MM.1S (cell line): Measurements from ENCODE around the gene COPRS.

ENCODE experiments used
- DNase-seq: peaks from one replicate; pipeline ENCODE4 v3.0.0-alpha.2; 2015
- H2AFZ ChIP-seq: fragments of 300-600 bp; sonication (generic); 2 replicates; pipeline ENCODE4 v1.6.0; 2016; ENCODE audit warnings: antibody characterized with exemption, low read length
- H3F3A ChIP-seq: fragments of 300-600 bp; sonication (generic); 2 replicates; pipeline ENCODE4 v1.6.1; 2016; ENCODE audit warnings: mild to moderate bottlenecking, antibody characterized with exemption, low read length, moderate library complexity, mixed read lengths; ENCODE audit not compliant: insufficient read depth
- H3K27ac ChIP-seq: fragments of 300-600 bp; sonication (generic); 2 replicates; pipeline ENCODE4 v1.5.1; 2016; ENCODE audit warnings: mild to moderate bottlenecking, low read length
- H3K27me3 ChIP-seq: fragments of 300-600 bp; sonication (generic); replicated peaks from 2 replicates; pipeline ENCODE4 v1.6.0; 2016; ENCODE audit warnings: low read length; ENCODE audit not compliant: insufficient read depth
- H3K36me3 ChIP-seq: fragments of 300-600 bp; sonication (generic); replicated peaks from 2 replicates; pipeline ENCODE4 v1.6.1; 2016; ENCODE audit warnings: mild to moderate bottlenecking, low read length, mixed read lengths; ENCODE audit not compliant: insufficient read depth
- H3K4me1 ChIP-seq: fragments of 300-600 bp; sonication (generic); 2 replicates; pipeline ENCODE4 v1.6.1; 2016; ENCODE audit warnings: low read length, mixed read lengths
- H3K4me2 ChIP-seq: fragments of 300-600 bp; sonication (generic); 2 replicates; pipeline ENCODE4 v1.6.0; 2016; ENCODE audit warnings: low read depth, low read length
- H3K4me3 ChIP-seq: fragments of 300-600 bp; sonication (generic); 2 replicates; pipeline ENCODE4 v1.5.1; 2016; ENCODE audit warnings: low read length, mixed read lengths
- H3K79me2 ChIP-seq: fragments of 300-600 bp; sonication (generic); 2 replicates; pipeline ENCODE4 v1.6.1; 2016; ENCODE audit warnings: mixed run types, low read length, mixed read lengths
- H3K9ac ChIP-seq: fragments of 300-600 bp; sonication (generic); 2 replicates; pipeline ENCODE4 v1.6.1; 2016; ENCODE audit warnings: low read length, mixed read lengths
- H3K9me2 ChIP-seq: fragments of 300-600 bp; sonication (generic); replicated peaks from 2 replicates; pipeline ENCODE4 v1.6.1; 2016; ENCODE audit warnings: mild to moderate bottlenecking, low read length, mixed read lengths; ENCODE audit not compliant: insufficient read depth
- H3K9me3 ChIP-seq: fragments of 300-600 bp; sonication (generic); replicated peaks from 2 replicates; pipeline ENCODE4 v1.6.1; 2016; ENCODE audit warnings: mild to moderate bottlenecking, low read length, mixed read lengths; ENCODE audit not compliant: insufficient read depth
- H4K20me1 ChIP-seq: fragments of 300-600 bp; sonication (generic); 2 replicates; pipeline ENCODE4 v1.6.1; 2016; ENCODE audit warnings: mild to moderate bottlenecking, low read length, moderate library complexity, mixed read lengths; ENCODE audit not compliant: insufficient read depth
- EZH2 ChIP-seq: fragments of 300-600 bp; sonication (generic); optimal IDR thresholded peaks from 2 replicates; pipeline ENCODE3; 2017; ENCODE audit warnings: low read depth, mild to moderate bottlenecking, antibody characterized with exemption, low read length, mixed read lengths
- EZH2phosphoT487 ChIP-seq: fragments of 300-600 bp; sonication (generic); IDR thresholded peaks from 2 replicates; pipeline ENCODE4 v1.6.1; 2018; ENCODE audit warnings: antibody characterized with exemption, low read length
- TF ChIP-seq, protein P1 (sequence below): fragments of 300-600 bp; sonication (generic); IDR thresholded peaks from 2 replicates; pipeline ENCODE4 v1.5.1; 2016; ENCODE audit warnings: antibody characterized with exemption, low read length, mixed read lengths

COPRS gene

GRCh38 chr17:31856750-31857149 lies 2.3 kb downstream of the COPRS start:
- H3K79me2 ChIP-seq: peaks cover 24% of the 10 kb centered on the region
- no peaks in the 10 kb centered on the region for H3K27me3 ChIP-seq

GRCh38 chr17:31854672-31855071 lies 4.4 kb downstream of the COPRS start:
- Histone ChIP-seq H3F3A (no peaks in the 10 kb centered on the region), H3K9me3 (no peaks in the 10 kb centered on the region), H3K27ac (no peak overlapping the region), H4K20me1 (no peaks in the 10 kb centered on the region), H3K79me2 (peaks cover 24% of the 10 kb centered on the region), H3K9ac (no peak overlapping the region), H3K9me2 (no peaks in the 10 kb centered on the region), H2AFZ (no peak overlapping the region), H3K36me3 (no peaks in the 10 kb centered on the region), H3K27me3 (no peaks in the 10 kb centered on the region), H3K4me2 (no peak overlapping the region), H3K4me1 (peaks cover 9% of the 10 kb centered on the region; the same call in 1 of the 2 replicates), H3K4me3 (no peak overlapping the region)
- TF ChIP-seq EZH2phosphoT487 (no peak), EZH2 (no peak)
- TF ChIP-seq, protein P1, sequence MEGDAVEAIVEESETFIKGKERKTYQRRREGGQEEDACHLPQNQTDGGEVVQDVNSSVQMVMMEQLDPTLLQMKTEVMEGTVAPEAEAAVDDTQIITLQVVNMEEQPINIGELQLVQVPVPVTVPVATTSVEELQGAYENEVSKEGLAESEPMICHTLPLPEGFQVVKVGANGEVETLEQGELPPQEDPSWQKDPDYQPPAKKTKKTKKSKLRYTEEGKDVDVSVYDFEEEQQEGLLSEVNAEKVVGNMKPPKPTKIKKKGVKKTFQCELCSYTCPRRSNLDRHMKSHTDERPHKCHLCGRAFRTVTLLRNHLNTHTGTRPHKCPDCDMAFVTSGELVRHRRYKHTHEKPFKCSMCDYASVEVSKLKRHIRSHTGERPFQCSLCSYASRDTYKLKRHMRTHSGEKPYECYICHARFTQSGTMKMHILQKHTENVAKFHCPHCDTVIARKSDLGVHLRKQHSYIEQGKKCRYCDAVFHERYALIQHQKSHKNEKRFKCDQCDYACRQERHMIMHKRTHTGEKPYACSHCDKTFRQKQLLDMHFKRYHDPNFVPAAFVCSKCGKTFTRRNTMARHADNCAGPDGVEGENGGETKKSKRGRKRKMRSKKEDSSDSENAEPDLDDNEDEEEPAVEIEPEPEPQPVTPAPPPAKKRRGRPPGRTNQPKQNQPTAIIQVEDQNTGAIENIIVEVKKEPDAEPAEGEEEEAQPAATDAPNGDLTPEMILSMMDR: no peak
- no peak for DNase-seq

More at GRCh38 chr17:31856750-31857149, 2.3 kb downstream of the COPRS start:
- Histone ChIP-seq H2AFZ (no peak overlapping the region), H3K4me3 (no peak overlapping the region), H4K20me1 (no peaks in the 10 kb centered on the region), H3K27ac (no peak overlapping the region), H3K4me2 (no peak overlapping the region), H3K4me1 (peaks cover 12% of the 10 kb centered on the region; the same call in 1 of the 2 replicates), H3K36me3 (no peaks in the 10 kb centered on the region), H3F3A (no peaks in the 10 kb centered on the region), H3K9ac (no peak overlapping the region), H3K9me3 (no peaks in the 10 kb centered on the region), H3K9me2 (no peaks in the 10 kb centered on the region)
- no peak for DNase-seq
- TF ChIP-seq EZH2 (no peak), EZH2phosphoT487 (no peak)
- TF ChIP-seq, protein P1: no peak

DNA sequence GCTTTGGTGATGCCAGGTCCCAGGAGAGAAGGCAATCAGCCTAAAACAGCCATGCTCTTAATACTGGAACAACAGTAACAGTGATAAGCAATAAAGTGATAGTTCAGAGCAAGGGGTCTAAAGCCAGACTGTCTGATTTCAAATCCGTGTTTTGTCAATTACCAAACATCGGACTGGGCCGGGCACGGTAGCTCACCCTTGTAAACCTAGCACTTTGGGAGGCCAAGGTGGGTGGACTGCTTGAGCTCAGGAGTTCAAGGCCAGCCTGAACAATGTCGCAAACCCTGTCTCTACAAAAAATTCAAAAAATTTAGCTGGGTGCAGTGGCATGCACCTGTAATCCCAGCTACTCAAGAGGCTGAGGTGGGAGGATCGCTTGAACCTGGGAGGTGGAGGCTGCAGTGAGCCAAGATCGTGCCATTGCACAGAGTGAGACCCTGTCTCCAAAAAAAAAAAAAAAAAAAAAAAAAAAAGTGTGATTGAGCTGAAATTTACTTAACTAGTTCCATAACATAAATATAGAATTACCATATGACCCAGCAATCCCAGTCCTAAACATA lies 5.1 kb downstream of the COPRS start:
- H2AFZ ChIP-seq: no peak overlapping the region
- no peak overlapping the region for H3K9ac ChIP-seq
- no peak overlapping the region for H3K4me3 ChIP-seq
- H3K36me3 ChIP-seq: no peaks in the 10 kb centered on the region
- H3F3A ChIP-seq: no peaks in the 10 kb centered on the region
- no peaks in the 10 kb centered on the region for H3K27me3 ChIP-seq
- H3K4me2 ChIP-seq: no peak overlapping the region
- H3K79me2 ChIP-seq: peaks cover 24% of the 10 kb centered on the region
- no peaks in the 10 kb centered on the region for H3K9me3 ChIP-seq
- H3K9me2 ChIP-seq: no peaks in the 10 kb centered on the region
- 0 out of 2 replicates have a peak, but pooled peaks cover 7% of the 10 kb centered on the region for H3K4me1 ChIP-seq
- TF ChIP-seq EZH2phosphoT487: no peak
- TF ChIP-seq EZH2: no peak
- TF ChIP-seq, protein P1: no peak
- no peaks in the 10 kb centered on the region for H4K20me1 ChIP-seq
- DNase-seq: no peak
- no peak overlapping the region for H3K27ac ChIP-seq
